HEK293 (cell line): ENCODE data around the gene UBXN10.

Experiments used
- CTCF ChIA-PET: fragments of 350-600 bp; formaldehyde crosslinking; extraction: SDS; loops from one replicate; lab custom pipeline; 2021; ENCODE audit warnings: antibody characterized with exemption; lab: Yijun Ruan, JAX
- POLR2A ChIA-PET: fragments of 300-600 bp; formaldehyde crosslinking; extraction: SDS; loops from one replicate; lab custom pipeline; 2020; ENCODE audit warnings: antibody characterized with exemption, inconsistent platforms; lab: Yijun Ruan, JAX
- H3K27ac ChIP-seq: fragments of 200-500 bp; sonication (Bioruptor generic); 2 replicates; pipeline ENCODE4 v1.5.1; 2014; ENCODE audit warnings: low read depth, low read length, control low read depth, inconsistent platforms; ENCODE audit errors: extremely low read depth
- H3K36me3 ChIP-seq, 2 experiments: fragments of 200-500 bp in 1 of 2; sonication (Bioruptor generic) in 1 of 2; 1 replicate in 1 of 2; 2 replicates in 1 of 2; pipeline ENCODE4 v1.5.1; 2014 to 2017; ENCODE audit warnings: inconsistent platforms in 2 of 2, low read length in 2 of 2; ENCODE audit not compliant: control insufficient read depth in 2 of 2, insufficient read depth in 1 of 2
- H3K4me1 ChIP-seq: fragments of 200-500 bp; sonication (Bioruptor generic); 2 replicates; pipeline ENCODE4 v1.5.1; 2014; ENCODE audit warnings: mild to moderate bottlenecking, low read length, inconsistent platforms; ENCODE audit not compliant: control insufficient read depth, insufficient read depth
- H3K4me3 ChIP-seq: 2 replicates; pipeline ENCODE4 v1.5.1; 2011; ENCODE audit warnings: low read depth, mild to moderate bottlenecking, control low read depth, low read length, moderate library complexity
- H3K9me3 ChIP-seq: fragments of 200-500 bp; sonication (Bioruptor generic); 2 replicates; pipeline ENCODE4 v1.5.1; 2014; ENCODE audit warnings: low read depth, low read length, inconsistent platforms; ENCODE audit not compliant: control insufficient read depth, insufficient read depth
- GLI2 ChIP-seq: fragments of 450-650 bp; formaldehyde crosslinking; IDR thresholded peaks from 2 replicates; pipeline ENCODE4; 2017; ENCODE audit warnings: missing biosample characterization, missing genetic modification characterization, low read depth, borderline replicate concordance
- IKZF3 ChIP-seq: fragments of 450-650 bp; IDR thresholded peaks from 2 replicates; pipeline ENCODE4 v1.5.0; 2018; ENCODE audit warnings: missing biosample characterization, mild to moderate bottlenecking, missing genetic modification characterization, moderate library complexity
- MEIS1 ChIP-seq: sonication (generic); formaldehyde crosslinking; IDR thresholded peaks from 2 replicates; pipeline ENCODE4 v1.8.1; 2022; ENCODE audit warnings: missing genetic modification reagents, mild to moderate bottlenecking, borderline replicate concordance
- OVOL3 ChIP-seq: fragments of 450-650 bp; formaldehyde crosslinking; IDR thresholded peaks from 2 replicates; pipeline ENCODE4 v1.5.1; 2016; ENCODE audit warnings: missing biosample characterization, missing genetic modification characterization
- SALL2 ChIP-seq: fragments of 450-650 bp; formaldehyde crosslinking; IDR thresholded peaks from 2 replicates; pipeline ENCODE4 v1.5.0; 2017; ENCODE audit warnings: missing biosample characterization, mild to moderate bottlenecking, missing genetic modification characterization, borderline replicate concordance
- SCRT2 ChIP-seq: fragments of 450-650 bp; formaldehyde crosslinking; IDR thresholded peaks from 2 replicates; pipeline ENCODE4 v1.5.1; 2016; ENCODE audit warnings: missing biosample characterization, missing genetic modification characterization
- ZBTB20 ChIP-seq: fragments of 450-650 bp; formaldehyde crosslinking; IDR thresholded peaks from 2 replicates; pipeline ENCODE4 v1.5.1; 2016; ENCODE audit warnings: missing biosample characterization, missing genetic modification characterization
- ZFP37 ChIP-seq: fragments of 450-650 bp; formaldehyde crosslinking; IDR thresholded peaks from 2 replicates; pipeline ENCODE4 v1.5.1; 2016; ENCODE audit warnings: missing biosample characterization, missing genetic modification characterization
- ZNF146 ChIP-seq: fragments of 450-650 bp; formaldehyde crosslinking; IDR thresholded peaks from 2 replicates; pipeline ENCODE4 v1.5.1; 2016; ENCODE audit warnings: missing biosample characterization, missing genetic modification characterization
- ZNF211 ChIP-seq: fragments of 450-650 bp; formaldehyde crosslinking; IDR thresholded peaks from 2 replicates; pipeline ENCODE4 v1.5.1; 2016; ENCODE audit warnings: low read depth, missing biosample characterization, missing genetic modification characterization
- ZNF26 ChIP-seq: fragments of 450-650 bp; formaldehyde crosslinking; IDR thresholded peaks from 2 replicates; pipeline ENCODE4 v1.5.1; 2016; ENCODE audit warnings: missing biosample characterization, missing genetic modification characterization
- ZNF274 ChIP-seq, 2 experiments: fragments of 200-500 bp in 1 of 2; fragments of 450-650 bp in 1 of 2; sonication (Bioruptor generic) in 1 of 2; formaldehyde crosslinking in 1 of 2; IDR thresholded peaks; 2 replicates each; pipeline versions ENCODE4 v1.5.1 to v1.6.1; 2014 to 2016; ENCODE audit warnings: borderline replicate concordance in 1 of 2, inconsistent platforms in 1 of 2, low read length in 1 of 2, missing biosample characterization in 1 of 2, missing genetic modification characterization in 1 of 2
- ZNF341 ChIP-seq: fragments of 450-650 bp; formaldehyde crosslinking; IDR thresholded peaks from 2 replicates; pipeline ENCODE4; 2016; ENCODE audit warnings: low read depth, missing biosample characterization, missing genetic modification characterization
- ZNF362 ChIP-seq: fragments of 450-650 bp; formaldehyde crosslinking; IDR thresholded peaks from 2 replicates; pipeline ENCODE4 v1.5.1; 2016; ENCODE audit warnings: missing biosample characterization, missing genetic modification characterization
- ZNF501 ChIP-seq: fragments of 450-650 bp; formaldehyde crosslinking; IDR thresholded peaks from 2 replicates; pipeline ENCODE4 v1.5.1; 2016; ENCODE audit warnings: missing biosample characterization, missing genetic modification characterization
- ZNF629 ChIP-seq: fragments of 450-650 bp; formaldehyde crosslinking; IDR thresholded peaks from 2 replicates; pipeline ENCODE4 v1.5.1; 2017; ENCODE audit warnings: missing biosample characterization, missing genetic modification characterization
- ZNF658 ChIP-seq: fragments of 450-650 bp; formaldehyde crosslinking; IDR thresholded peaks from 2 replicates; pipeline ENCODE4; 2016; ENCODE audit warnings: missing biosample characterization, missing genetic modification characterization
- ZNF664 ChIP-seq: fragments of 450-650 bp; formaldehyde crosslinking; IDR thresholded peaks from 2 replicates; pipeline ENCODE4 v1.5.1; 2016; ENCODE audit warnings: missing biosample characterization, missing genetic modification characterization
- ZSCAN16 ChIP-seq: fragments of 450-650 bp; formaldehyde crosslinking; IDR thresholded peaks from 2 replicates; pipeline ENCODE4 v1.5.1; 2016; ENCODE audit warnings: missing biosample characterization, missing genetic modification characterization
- TF ChIP-seq, protein P1 (sequence below): fragments of 450-650 bp; formaldehyde crosslinking; IDR thresholded peaks from 2 replicates; pipeline ENCODE4 v1.5.1; 2016; ENCODE audit warnings: missing biosample characterization, missing genetic modification characterization, low read depth
- TF ChIP-seq, protein P2 (sequence below): fragments of 450-650 bp; formaldehyde crosslinking; IDR thresholded peaks from 2 replicates; pipeline ENCODE4 v1.5.0; 2017; ENCODE audit warnings: missing biosample characterization, missing genetic modification characterization, borderline replicate concordance

The UBXN10 gene

GRCh38 chr1:20153000-20153418, 32.9 kb upstream of the UBXN10 start (continued):
- TF ChIP-seq ZNF362 (tag by site-specific recombination) (no peak), ZSCAN16 (tag by site-specific recombination) (no peak), ZFP37 (tag by site-specific recombination) (no peak), ZNF664 (tag by site-specific recombination) (no peak), ZNF211 (no peak), SALL2 (no peak), ZNF274 (IDR thresholded peaks at IDR 0.05; ENCODE audit: low read length) (no peak), ZNF274 (tag by site-specific recombination; IDR thresholded peaks at IDR 0.05; ENCODE audit: borderline replicate concordance) (no peak), IKZF3 (tag by site-specific recombination) (no peak)
- TF ChIP-seq, protein P1, sequence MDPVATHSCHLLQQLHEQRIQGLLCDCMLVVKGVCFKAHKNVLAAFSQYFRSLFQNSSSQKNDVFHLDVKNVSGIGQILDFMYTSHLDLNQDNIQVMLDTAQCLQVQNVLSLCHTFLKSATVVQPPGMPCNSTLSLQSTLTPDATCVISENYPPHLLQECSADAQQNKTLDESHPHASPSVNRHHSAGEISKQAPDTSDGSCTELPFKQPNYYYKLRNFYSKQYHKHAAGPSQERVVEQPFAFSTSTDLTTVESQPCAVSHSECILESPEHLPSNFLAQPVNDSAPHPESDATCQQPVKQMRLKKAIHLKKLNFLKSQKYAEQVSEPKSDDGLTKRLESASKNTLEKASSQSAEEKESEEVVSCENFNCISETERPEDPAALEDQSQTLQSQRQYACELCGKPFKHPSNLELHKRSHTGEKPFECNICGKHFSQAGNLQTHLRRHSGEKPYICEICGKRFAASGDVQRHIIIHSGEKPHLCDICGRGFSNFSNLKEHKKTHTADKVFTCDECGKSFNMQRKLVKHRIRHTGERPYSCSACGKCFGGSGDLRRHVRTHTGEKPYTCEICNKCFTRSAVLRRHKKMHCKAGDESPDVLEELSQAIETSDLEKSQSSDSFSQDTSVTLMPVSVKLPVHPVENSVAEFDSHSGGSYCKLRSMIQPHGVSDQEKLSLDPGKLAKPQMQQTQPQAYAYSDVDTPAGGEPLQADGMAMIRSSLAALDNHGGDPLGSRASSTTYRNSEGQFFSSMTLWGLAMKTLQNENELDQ (tag by site-specific recombination) = no peak

DNA sequence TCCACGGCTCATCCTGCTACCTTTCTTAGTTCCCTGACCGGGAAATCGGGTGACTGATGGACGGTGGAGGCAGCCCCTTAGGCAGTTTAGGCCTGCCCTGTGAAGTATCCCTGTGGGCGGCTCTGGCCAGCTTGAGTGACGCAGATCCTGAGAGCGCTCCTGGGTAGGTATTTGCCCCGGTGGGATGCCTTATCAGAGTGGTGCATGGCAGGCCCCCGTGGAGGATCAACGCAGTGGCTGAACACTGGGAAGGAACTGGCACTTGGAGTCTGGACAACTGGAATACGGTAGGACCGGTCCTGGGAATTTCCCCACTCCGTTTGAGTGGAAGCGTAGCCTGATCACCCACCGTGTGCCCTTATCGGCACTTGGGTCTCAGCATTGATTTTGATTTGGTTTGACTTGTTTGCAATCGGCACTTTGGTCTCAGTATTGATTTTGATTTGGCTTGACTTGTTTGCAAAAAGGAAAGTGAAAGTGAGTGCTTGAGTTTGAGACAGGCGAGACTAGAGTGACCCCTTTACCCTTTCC, 31.5 kb upstream of the UBXN10 start:
- TF ChIP-seq ZNF26 (tag by site-specific recombination) (no peak), OVOL3 (tag by site-specific recombination) (no peak), ZNF501 (tag by site-specific recombination) (no peak), ZNF146 (no peak), ZBTB20 (tag by site-specific recombination) (no peak), ZNF629 (no peak), SCRT2 (tag by site-specific recombination) (no peak), ZNF658 (tag by site-specific recombination) (no peak), GLI2 (tag by site-specific recombination) (no peak), ZNF341 (tag by site-specific recombination) (no peak), MEIS1 (CRISPR knock-in tag) (no peak)
- TF ChIP-seq, protein P2, sequence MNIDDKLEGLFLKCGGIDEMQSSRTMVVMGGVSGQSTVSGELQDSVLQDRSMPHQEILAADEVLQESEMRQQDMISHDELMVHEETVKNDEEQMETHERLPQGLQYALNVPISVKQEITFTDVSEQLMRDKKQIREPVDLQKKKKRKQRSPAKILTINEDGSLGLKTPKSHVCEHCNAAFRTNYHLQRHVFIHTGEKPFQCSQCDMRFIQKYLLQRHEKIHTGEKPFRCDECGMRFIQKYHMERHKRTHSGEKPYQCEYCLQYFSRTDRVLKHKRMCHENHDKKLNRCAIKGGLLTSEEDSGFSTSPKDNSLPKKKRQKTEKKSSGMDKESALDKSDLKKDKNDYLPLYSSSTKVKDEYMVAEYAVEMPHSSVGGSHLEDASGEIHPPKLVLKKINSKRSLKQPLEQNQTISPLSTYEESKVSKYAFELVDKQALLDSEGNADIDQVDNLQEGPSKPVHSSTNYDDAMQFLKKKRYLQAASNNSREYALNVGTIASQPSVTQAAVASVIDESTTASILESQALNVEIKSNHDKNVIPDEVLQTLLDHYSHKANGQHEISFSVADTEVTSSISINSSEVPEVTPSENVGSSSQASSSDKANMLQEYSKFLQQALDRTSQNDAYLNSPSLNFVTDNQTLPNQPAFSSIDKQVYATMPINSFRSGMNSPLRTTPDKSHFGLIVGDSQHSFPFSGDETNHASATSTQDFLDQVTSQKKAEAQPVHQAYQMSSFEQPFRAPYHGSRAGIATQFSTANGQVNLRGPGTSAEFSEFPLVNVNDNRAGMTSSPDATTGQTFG (tag by site-specific recombination) = no peak
- TF ChIP-seq, all 188 proteins: peak for 0
- ChIA-PET CTCF (interaction anchor here (0.8 to 6.0 kb wide), 5 partner anchors 41 to 235 kb away, joined by 3 to 53 read pairs (median 37); no protein-coding TSS in a partner anchor), POLR2A (no interaction called here)
- Histone ChIP-seq H3K9me3 (no peaks in the 10 kb centered on the region), H3K4me3 (no peak overlapping the region), H3K36me3 (no peaks in the 10 kb centered on the region), H3K4me1 (no peaks in the 10 kb centered on the region), H3K27ac (no peak overlapping the region)
